Measurements from ENCODE around the gene DOCK8.
"Not testable (repeated sequence)": the region's sequence is repeated elsewhere in the genome, so short reads cannot be mapped to it uniquely, and the experiment has no call there.

Gene DOCK8

GRCh38 chr9:224582-225520 lies 10.2 kb downstream of the DOCK8 start:
- DNase-seq (ENCODE audit: low read depth), result no peak

GRCh38 chr9:227860-228259 lies 13.2 kb downstream of the DOCK8 start:
- no peak for DNase-seq (ENCODE audit: low read depth)

GRCh38 chr9:228929-229695 lies 14.4 kb downstream of the DOCK8 start:
- no peak for DNase-seq (ENCODE audit: low read depth)

GRCh38 chr9:231625-232024 lies 17.0 kb downstream of the DOCK8 start:
- DNase-seq (ENCODE audit: low read depth), result not testable (repeated sequence)

GRCh38 chr9:233708-234107 lies 19.0 kb downstream of the DOCK8 start:
- not testable (repeated sequence) for DNase-seq (ENCODE audit: low read depth)

- DNase-seq (ENCODE audit: low read depth), result no peak
Observed at GRCh38 chr9:237141-237857, 22.6 kb downstream of the DOCK8 start.

GRCh38 chr9:237858-238345 lies 23.2 kb downstream of the DOCK8 start:
- DNase-seq (ENCODE audit: low read depth), result no peak

GRCh38 chr9:242461-243080 lies 27.9 kb downstream of the DOCK8 start:
- no peak for DNase-seq (ENCODE audit: low read depth)

- no peak for DNase-seq (ENCODE audit: low read depth)
Observed at GRCh38 chr9:248278-248961, 33.8 kb downstream of the DOCK8 start.

- no peak for DNase-seq (ENCODE audit: low read depth)
Observed at GRCh38 chr9:249025-249424, 34.4 kb downstream of the DOCK8 start.

- no peak for DNase-seq (ENCODE audit: low read depth)
Observed at GRCh38 chr9:250039-250438, 35.4 kb downstream of the DOCK8 start.

- DNase-seq (ENCODE audit: low read depth), result no peak
Observed at GRCh38 chr9:250625-251024, 36.0 kb downstream of the DOCK8 start.

- DNase-seq (ENCODE audit: low read depth), result no peak
Observed at GRCh38 chr9:251398-251797, 36.7 kb downstream of the DOCK8 start.

- DNase-seq (ENCODE audit: low read depth), result no peak
Observed at GRCh38 chr9:253539-253938, 38.9 kb downstream of the DOCK8 start.

- no peak for DNase-seq (ENCODE audit: low read depth)
Observed at GRCh38 chr9:254516-254915, 39.9 kb downstream of the DOCK8 start.

- DNase-seq (ENCODE audit: low read depth), result no peak
Observed at GRCh38 chr9:257957-258356, 43.3 kb downstream of the DOCK8 start.

GRCh38 chr9:259405-260404 lies 45.0 kb downstream of the DOCK8 start:
- DNase-seq (ENCODE audit: low read depth), result no peak

- DNase-seq (ENCODE audit: low read depth), result no peak
Observed at GRCh38 chr9:264231-264630, 49.6 kb downstream of the DOCK8 start.

- DNase-seq (ENCODE audit: low read depth), result no peak
Observed at GRCh38 chr9:265209-265870, 50.7 kb downstream of the DOCK8 start.

All from non-pigmented ciliary epithelial cell (primary cell).